ENCODE data around the gene SEMA3A.

- TF ChIP-seq CTCF (IDR thresholded peaks at IDR 0.05): no peak
- no peak for TF ChIP-seq POLR2A (IDR thresholded peaks at IDR 0.05)
These were observed 173.2 kb downstream of the SEMA3A start for GRCh38 chr7:84021292-84021908.

Data from breast epithelium (tissue), 3 donors.